SKM-1 treated with dmso at 0.1 percent for 144 hours (cell line): ENCODE measurements around the gene SGSM2.
A peak's percentile ranks its signal among the peaks of the same experiment; 100 is the strongest.

Source experiments
- DNase-seq: peaks from one replicate; lab custom pipeline; 2025; ENCODE audit not compliant: unreplicated experiment; lab: John Stamatoyannopoulos, UW

The SGSM2 gene

GRCh38 chr17:2397247-2398171 is 60.2 kb downstream of the SGSM2 start:
- no peak for DNase-seq

DNA sequence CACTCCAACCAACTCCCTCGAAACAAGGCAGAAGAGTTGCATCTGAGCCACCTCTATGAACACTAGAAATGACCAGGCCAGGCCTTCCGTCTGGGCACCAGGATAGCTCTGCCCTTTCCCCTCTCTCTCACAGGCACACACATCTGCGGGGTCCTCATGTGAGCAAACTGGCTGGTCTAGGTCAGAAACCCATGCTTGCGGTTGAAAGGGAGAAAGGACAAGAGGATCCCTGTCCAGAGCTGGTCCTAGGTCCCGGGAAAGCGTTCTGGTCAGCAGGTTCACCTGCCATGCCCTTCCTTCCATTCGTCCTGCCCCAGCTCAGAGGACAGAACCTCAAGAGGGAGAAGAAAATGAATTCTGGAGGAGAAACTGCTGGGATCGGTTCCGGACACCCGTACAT is 60.9 kb downstream of the SGSM2 start:
- DNase-seq: no peak

GRCh38 chr17:2398655-2399571 is 61.6 kb downstream of the SGSM2 start:
- DNase-seq: peak; percentile 2

- peak; percentile 86 for DNase-seq
Measured at GRCh38 chr17:2399572-2400473, 62.5 kb downstream of the SGSM2 start.

DNA sequence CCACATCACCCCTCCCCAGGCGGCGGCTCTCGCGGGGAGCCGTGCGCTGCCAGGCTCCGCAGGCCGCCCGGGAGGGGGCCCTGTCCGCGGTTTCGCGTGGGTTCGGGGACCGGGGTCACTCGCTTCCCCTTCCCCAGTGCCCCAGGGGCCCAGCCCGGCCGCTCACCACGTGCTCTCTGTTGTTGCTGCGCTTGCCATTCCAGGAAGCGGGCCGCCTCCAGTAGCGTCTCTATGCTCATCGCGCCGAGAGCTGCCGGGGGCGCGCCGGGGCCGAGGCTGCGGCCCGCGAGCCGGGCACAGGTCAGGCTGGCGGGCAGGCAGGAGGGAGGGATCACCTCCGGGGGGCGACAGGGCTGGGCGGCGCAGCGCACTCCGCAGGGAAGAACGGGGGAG is 63.2 kb downstream of the SGSM2 start:
- peak; percentile 3 for DNase-seq

GRCh38 chr17:2400877-2401425 is 63.6 kb downstream of the SGSM2 start, which contains the start of gene MNT:
Gene MNT (minus strand): TSS chr17:2401060. CDS start chr17:2400712, 348 bp downstream.
- peak; percentile 89 for DNase-seq

GRCh38 chr17:2401426-2402221 is 64.3 kb downstream of the SGSM2 start:
- peak; percentile 91 for DNase-seq

GRCh38 chr17:2402544-2402943 is 65.2 kb downstream of the SGSM2 start:
- DNase-seq: no peak

DNA sequence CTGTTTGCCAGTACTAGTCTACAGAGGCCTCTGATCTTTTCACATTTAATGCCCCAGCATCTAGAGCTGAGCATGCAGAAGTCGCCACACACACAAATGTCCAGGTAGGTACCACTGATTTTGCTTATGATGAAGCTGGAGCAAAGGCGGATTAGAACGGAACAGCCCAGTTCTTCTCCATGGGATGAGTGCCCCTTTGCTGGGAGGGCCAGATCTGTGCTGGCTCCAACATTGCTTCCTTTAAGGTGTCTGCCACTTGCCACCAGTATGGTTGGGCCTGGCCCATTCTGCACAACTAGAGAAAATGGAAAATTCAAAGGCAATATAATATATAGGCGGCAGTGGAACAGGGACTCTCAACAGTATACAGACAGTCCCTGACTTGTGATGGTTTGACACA is 65.7 kb downstream of the SGSM2 start:
- no peak for DNase-seq

- DNase-seq: no peak
Measured at GRCh38 chr17:2405247-2405926, 68.1 kb downstream of the SGSM2 start.

DNA sequence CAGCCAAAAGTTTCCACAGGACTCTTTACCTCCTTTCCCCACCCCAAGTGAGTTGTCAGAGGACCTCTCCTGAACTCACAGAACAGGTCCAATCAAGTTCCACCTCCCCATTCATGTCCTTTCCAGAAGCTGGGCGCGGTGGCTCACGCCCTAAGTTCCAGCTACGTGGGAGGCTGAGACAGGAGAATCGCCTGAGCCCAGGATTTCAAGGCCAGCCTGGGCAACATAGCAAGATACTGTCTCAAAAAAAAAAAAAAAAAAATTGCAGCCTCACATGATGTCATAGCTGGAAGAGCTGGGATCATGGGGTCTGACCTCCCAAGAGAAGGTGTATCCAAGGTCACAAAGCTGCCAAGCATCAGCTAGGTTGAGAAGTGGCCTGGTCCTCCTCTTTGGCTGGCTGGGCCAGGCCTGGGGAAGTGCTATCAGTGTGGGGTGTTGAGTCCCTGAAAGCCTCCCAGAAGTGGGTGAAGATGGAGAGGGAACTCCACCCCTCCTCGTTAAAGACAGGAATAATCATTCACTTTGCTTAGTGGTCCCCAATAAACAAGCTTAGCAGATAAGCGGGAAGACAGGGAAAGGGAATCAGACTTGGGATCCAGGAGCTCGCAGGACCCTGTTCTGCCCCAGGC is 69.1 kb downstream of the SGSM2 start:
- DNase-seq: no peak

DNA sequence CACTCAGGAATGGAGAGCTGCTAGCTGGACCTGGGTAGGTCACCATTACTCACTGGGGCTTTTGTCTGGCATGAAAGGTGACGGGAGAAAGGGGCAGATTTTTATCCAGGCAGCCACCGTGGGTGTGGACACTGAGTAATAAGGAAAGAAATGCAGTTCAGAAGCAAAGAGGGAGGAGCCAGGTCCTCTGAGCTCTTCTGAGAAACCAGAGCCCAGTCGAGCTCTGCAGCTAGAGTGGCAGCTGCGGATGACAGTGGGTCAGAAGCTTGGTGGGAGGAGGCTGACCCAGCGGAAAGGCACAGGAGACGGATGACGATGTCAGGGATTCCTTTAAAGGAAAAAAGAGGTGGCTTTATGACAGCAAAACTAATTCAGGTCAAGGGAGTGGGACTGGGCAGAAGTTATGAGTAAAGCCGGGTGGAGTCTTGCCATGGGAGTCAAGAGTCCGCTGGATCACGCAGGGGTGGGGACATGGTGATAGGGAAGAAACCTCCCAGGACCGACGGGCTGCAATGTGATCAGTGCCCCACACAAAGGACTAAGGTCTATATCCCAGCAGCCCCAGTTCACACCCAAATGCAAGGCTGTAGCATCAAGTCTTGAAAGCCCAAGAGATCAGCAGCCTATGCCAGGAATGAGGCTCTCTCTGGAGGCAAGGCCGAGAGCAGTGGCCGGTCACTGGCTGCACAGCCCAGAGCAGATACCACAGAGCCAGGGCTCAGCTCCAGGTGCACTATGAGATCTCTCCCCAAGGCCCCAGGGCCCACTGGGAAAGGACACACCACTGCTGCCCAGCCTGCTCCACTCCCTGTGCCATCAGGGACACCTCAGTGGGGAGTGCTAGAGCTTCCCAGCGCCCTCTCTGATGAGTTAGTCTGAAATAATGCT is 69.8 kb downstream of the SGSM2 start:
- DNase-seq: no peak

DNA sequence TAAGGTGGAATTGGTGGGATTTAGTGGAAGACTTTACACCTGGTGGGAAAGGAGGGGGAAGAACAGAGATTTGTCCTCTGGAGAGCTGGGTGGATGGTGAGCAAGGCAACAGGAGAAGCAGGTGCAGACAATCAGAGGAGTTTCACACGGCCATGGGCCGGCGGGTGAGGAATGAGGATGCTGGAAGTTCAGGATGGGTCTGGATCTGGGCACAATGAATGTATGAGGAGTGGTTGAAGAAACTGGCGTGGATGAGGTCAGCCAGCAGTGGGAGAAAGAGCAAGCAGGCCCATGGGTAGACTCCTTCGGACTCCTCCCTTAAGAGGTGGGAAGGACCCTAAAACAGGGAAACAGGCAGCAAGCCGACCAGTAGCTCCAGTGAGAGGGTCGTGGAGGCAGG is 73.7 kb downstream of the SGSM2 start:
- DNase-seq: no peak

DNA sequence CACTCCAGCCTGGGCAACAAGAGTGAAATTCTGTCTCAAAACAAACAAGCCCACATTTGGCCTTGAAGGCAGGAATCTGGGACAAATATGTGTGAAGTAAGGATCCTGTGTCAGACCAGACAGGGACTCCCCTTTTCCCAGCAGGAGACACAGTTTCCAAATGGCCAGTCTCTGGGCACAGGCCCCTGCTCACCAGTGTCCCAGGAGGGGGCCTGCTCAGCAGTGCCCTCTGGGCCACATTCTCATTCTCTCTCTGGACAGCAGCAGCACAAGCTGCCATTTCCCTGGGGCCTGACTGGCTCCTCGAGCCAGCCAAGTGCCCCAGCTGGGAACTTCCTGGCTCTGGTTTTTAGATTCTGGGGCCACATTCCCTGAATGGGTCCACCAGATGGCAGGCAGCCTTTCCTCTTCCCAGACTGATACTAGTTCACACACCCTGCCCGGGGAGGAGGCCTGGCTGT is 75.3 kb downstream of the SGSM2 start:
- no peak for DNase-seq

GRCh38 chr17:2414446-2415064 is 77.3 kb downstream of the SGSM2 start:
- no peak for DNase-seq

GRCh38 chr17:2415081-2415480 is 77.8 kb downstream of the SGSM2 start:
- DNase-seq: no peak
